GM13977 (cell line): ENCODE measurements around the gene GID8.

Experiments used
- DNase-seq: peaks from one replicate; pipeline ENCODE4 v3.0.0; 2012; ENCODE audit warnings: low spot score
- CTCF ChIP-seq: IDR thresholded peaks from 2 replicates; pipeline ENCODE4 v1.5.1; 2012; ENCODE audit warnings: mild to moderate bottlenecking, control low read depth; ENCODE audit not compliant: insufficient read depth; ENCODE audit errors: extremely low read depth, missing control alignments
- in situ Hi-C: fragments of 300-500 bp; cut with MboI; formaldehyde crosslinking; loops from one replicate; pipeline ENCODE4 v1.12.0; 2022; ENCODE audit warnings: low sequenced_read_pairs, low pct_unique_long_range_greater_than_20kb, mixed read lengths, inconsistent platforms; ENCODE audit not compliant: unreplicated experiment

Gene GID8

GRCh38 chr20:62947532-62948300 lies 9.8 kb downstream of the GID8 start:
- in situ Hi-C loops: no loop called here
- no peak for TF ChIP-seq CTCF
- no peak for DNase-seq

- DNase-seq: no peak
- TF ChIP-seq CTCF: no peak
- in situ Hi-C loops: no loop called here
Observed at GRCh38 chr20:62949153-62949821, 11.3 kb downstream of the GID8 start.

GRCh38 chr20:62949962-62950361 lies 12.0 kb downstream of the GID8 start:
- TF ChIP-seq CTCF: no peak
- DNase-seq: no peak
- in situ Hi-C loops: no loop called here

- in situ Hi-C loops: no loop called here
- TF ChIP-seq CTCF: no peak
- DNase-seq: no peak
Observed at GRCh38 chr20:62950741-62951140, 12.8 kb downstream of the GID8 start.

- in situ Hi-C loops: no loop called here
- no peak for DNase-seq
- TF ChIP-seq CTCF: no peak
Observed at GRCh38 chr20:62951143-62951895, 13.4 kb downstream of the GID8 start.

GRCh38 chr20:62951896-62952372 lies 14.0 kb downstream of the GID8 start:
- no peak for DNase-seq
- in situ Hi-C loops: no loop called here
- TF ChIP-seq CTCF: no peak
